NK-92 treated with Interleukin-12 subunit alpha and Interleukin-12 subunit beta, amount 100 ng/mL, for 24 hours (cell line): Measurements from ENCODE around the gene METTL6.
"Not testable (repeated sequence)": the region's sequence is repeated elsewhere in the genome, so short reads cannot be mapped to it uniquely, and the experiment has no call there.

Experiments used
- DNase-seq: peaks from one replicate; lab custom pipeline; 2025; lab: John Stamatoyannopoulos, UW

Gene METTL6

GRCh38 chr3:15451216-15452113, 24.1 kb upstream of the METTL6 start:
- no peak for DNase-seq

DNA sequence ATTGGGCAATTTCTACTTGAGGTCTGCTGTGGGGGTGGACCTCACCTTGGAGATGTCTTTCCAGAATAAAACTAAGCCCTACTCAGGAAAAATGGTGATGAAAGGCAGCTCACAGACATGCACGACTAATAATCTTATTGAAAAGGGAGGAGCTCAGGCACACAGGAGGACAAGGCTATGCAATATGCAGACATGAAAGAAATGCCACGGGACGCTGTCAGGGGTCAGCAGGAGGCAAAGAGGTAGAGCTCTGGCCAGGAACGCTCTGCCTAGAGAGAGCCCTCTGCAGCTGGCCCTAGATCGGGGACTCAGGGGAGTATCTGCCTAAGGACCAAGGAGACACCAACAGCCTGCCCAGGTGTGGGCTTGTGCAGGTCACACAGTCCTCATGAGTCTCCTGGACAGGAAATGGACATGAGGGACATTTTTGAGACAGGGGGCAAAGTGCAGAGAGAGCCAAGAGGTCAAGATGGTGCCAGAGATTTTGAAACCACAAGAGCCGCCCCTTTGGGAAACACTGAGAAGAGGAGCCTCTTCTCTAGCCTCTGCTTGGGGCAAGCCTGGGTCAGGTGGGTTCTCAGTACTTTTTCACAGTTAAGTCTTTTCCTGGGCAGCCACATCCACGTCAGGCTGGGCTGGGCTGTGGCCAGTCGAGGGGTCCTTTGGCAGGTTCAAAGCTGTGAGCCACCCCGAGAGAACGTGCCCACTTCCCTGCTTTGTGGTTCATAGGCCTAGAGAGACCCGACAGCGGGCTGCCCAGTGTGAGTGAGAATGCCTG, 23.3 kb upstream of the METTL6 start:
- DNase-seq: no peak

DNA sequence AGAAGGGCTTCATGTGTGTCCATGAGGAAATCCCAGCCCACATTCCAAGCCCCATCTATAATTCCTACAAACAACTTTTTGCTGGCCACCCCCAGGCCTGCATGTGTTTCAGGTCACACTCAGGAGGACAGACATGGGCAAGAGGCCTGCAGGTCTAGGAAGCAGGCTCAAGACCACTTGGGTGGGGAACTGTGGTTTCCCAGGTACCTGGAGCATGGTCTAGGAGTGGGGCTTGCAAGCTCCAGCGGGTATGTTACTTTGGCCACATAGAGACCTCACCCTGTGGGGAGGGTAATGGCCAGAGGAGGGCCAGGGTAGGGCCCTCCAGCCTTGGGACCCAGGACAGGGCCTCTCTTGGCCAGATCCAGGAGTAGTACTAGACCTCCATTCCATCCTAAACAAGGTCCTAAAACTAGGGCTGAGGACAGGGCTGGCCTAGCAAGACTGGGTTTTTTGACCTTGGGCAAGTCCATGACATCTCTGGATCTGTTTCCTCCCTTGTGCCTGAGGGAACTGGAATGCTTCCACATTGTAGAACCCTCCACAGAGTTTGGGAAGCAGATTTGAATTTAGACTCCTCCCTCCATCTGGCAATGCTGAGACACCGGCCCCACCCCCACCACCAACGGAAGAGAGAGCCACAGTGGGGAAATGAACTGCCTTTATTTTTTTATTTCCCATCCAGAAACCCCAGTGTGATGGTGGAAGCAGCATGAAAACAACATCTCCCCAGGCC, 22.3 kb upstream of the METTL6 start:
- no peak for DNase-seq

DNA sequence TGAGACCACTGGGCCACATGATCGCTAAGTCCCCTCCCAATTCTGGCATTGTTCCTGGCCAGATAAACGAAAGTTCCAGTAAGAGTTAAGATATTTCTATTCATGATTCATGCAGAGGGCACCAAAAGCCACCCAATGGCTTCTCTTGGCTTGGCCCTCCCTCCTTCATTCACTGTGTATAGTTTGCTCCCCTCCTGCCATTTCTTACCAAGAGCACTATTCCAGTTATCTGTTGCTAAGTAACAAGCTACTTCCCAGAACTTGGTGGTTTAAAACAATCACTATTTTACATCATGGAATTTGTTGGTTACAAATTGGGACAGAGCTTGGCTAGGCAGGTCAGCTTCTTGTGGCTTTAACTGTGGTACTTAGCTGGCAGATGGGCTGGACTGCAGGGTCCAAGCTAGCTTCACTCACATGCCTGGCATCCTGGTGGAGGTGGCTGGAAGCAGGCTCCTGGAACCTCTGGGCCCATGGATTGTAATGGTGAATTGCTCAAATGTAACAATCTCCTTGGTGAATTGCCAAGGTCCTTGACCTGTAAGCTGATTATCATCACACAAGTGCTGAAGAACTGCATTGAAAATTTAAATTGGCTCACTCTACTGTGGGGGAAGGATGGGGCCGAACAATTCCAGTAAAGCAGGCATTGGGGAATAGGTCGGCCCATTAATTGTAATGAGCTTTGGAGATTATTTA, 16.6 kb upstream of the METTL6 start:
- DNase-seq: no peak

DNA sequence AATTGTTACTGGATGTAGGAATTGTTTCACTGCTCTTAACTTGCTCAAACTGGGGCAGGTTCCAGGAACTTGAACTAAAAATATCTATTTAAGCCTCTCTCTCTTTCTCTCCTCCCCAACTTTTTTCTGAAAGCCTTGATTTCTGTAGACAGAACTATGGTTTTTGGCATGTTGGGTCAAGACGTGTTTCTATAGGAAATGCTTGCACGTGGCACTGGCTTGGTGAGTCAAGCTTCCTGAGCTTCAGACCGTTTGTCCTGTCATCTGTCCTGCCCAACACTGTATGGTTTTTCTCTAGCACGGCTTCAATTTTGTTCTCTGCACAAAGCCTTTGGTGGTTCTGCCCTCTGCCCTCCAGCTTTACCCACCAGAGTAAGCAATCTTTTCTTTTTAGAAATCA, 13.5 kb upstream of the METTL6 start:
- peak; percentile 16 for DNase-seq

DNA sequence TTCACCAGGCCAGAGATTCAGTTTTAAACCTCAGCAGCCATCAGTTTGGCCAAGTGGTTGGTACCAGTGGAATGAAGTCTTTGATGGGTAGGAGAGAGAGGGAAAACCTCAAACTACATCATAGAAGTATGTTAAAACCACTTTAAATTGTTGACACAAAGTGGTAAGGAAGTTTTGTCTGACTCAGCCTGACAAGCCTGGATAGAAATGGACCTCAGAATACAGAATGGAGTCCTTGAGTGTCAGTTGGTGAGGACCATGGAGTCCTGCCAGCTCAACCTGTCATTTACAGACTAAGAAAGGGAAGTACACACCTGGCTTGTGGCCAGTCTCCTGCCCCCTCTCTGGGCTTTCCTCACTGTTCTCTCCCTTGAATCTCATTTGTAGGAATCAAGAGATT, 12.1 kb upstream of the METTL6 start:
- DNase-seq: no peak

DNA sequence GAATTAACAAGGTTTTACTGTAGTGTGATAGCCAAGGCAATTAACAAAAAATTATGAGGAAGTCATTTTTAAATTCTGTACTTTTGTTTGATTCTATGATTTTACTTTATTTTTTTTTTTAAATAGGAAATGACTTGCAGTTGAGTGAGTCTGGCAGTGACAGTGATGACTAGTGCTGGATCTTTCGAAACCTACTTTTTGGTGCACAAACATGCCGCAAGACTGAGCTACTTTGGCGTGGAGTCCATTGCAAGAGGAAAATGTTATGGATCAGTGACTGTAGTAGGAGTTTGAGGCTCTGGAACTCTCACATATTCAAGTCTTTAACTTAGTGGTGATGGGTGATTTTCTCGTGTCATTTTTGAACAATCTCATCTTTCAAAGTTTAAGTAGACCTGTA, 11.6 kb upstream of the METTL6 start:
- no peak for DNase-seq

DNA sequence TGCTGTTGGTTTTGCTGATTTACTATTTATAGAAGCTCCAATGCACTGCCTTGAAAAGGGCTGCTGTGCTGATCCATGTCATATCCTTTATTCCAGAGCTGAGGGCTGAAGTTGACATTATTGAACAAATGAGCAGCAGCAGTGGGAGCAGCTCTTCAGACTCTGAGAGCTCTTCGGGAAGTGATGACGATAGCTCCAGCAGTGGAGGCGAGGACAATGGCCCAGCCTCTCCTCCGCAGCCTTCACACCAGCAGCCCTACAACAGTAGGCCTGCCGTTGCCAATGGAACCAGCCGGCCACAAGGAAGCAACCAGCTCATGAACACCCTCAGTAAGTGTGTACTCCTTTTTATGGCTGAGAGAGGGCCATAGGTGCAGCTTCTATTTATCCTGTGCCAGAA, 8.9 kb upstream of the METTL6 start:
- no peak for DNase-seq

DNA sequence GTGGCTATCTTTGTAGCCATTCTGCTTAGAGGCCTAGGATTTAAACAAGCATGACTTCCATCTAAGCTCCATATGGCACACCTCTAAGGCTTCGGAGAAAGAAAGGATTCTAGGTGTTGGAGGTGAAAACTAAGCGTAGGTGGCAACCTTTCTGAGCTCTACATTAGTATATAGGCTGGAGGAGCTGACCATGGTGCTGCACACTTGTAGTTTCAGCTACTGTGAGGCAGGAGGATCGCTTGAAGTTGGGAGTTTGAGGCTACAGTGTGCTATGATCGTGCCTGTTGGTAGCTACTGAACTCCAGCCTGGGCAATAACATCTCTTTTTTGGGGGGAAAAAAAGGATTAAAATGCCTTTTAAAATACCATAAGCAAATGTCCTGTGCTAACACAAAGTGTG, 7.4 kb upstream of the METTL6 start:
- no peak for DNase-seq

DNA sequence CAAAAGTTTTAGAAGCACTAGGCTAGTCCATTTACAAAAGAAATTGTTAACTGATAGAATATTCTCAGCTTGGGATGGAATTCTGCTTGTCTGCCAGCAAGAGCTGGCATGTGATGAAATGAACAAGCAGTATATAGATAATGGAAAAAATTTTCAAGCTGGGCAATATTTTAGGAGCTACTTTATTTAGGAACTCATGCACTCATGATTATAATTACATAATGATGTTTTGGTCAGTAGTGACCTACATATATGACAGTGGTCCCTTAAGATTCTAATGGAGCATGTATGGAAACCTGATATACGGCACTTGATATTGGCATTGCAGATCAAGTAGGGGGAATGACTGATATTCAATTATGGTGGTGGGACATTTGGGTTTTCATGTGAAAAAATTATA, 6.2 kb upstream of the METTL6 start:
- DNase-seq: no peak

- no peak for DNase-seq
Measured at GRCh38 chr3:15431256-15431837, 4.0 kb upstream of the METTL6 start.

DNA sequence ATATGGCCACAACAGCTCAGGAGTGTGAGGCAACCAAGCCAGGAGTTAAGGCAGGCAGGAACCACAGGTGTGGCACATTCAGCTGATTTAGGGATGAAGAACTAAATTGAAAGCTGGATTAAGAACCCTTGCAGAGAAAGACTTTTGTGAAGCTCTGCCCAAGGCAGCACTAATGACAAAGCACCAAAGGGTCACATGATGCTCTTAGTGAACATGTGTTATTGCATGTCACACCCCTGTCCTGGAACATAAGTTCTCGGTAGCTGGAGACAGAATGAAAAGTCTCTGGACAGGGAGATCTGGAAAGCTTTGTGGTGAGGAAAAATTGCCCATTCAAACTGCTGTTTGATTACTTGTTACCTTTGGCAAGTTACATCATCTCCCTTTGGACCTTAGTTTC, 3.3 kb upstream of the METTL6 start:
- DNase-seq: no peak

DNA sequence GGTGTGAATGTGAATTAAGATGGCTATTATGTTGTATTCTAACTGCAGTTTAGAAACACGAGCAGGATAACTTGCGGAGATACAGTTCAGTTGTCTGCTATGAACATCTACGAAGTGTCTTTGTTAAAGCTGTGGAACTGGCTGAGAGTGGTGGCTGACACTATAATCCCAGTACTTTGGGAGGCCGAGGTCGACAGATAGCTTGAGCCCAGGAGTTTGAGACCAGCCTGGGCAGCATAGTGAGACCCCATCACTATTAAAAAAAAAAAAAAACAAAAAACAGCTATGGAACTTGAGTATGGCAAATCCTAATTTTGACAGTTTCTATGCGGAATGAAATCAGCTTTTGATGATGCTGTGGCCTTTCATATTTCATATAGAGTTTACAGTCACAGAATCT, 1.7 kb upstream of the METTL6 start:
- DNase-seq: no peak

GRCh38 chr3:15428539-15428938, 1.2 kb upstream of the METTL6 start:
- no peak for DNase-seq

DNA sequence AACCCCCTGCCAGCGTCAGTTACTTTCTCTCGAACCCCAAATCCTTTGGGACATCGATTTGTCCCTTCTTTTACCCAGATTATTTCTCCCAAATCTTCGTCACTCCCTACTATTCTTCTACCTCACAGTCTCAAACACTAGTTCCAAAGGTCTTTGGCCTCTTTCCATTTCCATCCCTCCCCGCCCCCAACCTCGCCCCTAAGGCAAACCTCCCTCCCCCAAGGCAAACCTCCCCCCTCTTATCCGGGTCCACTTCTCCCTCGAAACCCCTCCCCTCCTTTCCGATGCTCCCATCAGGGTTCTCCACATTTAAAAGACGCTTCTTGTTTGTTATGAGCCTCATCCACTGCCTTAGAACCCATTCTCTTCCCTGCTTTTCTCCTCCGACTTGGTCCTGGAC, 637 bp upstream of the METTL6 start:
- DNase-seq: no peak

GRCh38 chr3:15426579-15427118, 695 bp downstream of the METTL6 start:
- no peak for DNase-seq

DNA sequence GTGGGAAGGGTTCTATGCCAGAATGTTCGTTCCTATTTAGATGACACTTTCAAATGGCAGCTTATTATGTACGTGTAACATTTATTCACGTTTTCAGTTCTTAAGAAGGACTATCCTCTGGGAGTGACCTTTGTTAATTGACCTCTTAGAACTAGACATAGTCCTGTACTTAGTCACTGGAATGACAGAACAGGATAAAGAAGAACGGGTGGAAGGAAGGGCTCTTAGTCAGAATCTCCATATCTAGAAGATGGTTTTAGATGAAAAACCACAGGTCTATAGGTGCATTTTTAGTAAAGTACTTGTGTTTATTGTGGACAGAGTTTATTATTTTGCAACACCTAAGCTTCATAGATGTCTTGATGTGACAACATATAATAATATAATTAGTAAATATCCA, 6.5 kb downstream of the METTL6 start:
- DNase-seq: no peak

DNA sequence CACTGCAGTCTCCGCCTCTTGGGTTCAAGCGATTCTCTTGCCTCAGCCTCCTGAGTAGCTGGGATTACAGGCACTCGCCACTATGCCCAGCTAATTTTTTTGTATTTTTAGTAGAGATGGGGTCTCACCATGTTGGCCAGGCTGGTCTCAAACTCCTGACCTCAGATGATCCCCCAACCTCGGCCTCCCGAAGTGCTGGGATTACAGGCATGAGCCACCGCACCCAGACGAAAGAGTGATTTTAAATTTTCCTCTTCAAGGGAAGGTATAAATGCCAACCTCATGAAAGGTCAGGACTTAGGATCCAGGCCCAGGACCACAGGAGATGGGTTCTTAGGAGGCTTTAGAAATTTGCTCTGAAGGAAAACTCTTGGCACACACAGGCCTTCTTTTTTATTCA, 16.4 kb downstream of the METTL6 start:
- DNase-seq: not testable (repeated sequence)

GRCh38 chr3:15409774-15410173, 17.6 kb downstream of the METTL6 start:
- DNase-seq: no peak

DNA sequence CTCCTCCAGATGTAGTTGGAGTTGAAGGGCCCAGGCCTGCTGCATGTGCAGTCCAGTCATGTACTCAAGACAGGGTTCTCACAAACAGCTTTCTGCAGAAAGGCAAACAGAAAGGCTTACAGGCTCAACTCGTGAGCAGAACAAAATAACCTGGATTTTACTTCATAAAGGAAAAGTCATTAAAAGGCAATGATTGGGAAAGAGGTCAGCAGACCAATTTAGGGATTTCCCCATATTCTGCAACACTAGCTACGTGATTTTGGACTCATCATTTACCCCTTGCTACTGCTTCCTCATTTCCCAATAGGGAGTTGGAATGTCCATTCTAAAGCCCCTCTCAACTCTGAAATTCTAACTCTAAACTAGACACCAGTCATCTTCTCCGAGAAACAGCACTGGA, 18.1 kb downstream of the METTL6 start:
- no peak for DNase-seq

- no peak for DNase-seq
Measured at GRCh38 chr3:15405448-15406050, 21.8 kb downstream of the METTL6 start.
